ENCODE results near the gene LRIG1. TPM values are rescaled to one million over a fixed set of nuclear protein-coding genes. Genes with fewer than 3 reads are reported as not detected.

The LRIG1 gene
- total and polyA plus RNA-seq, 7 experiments from 2014 or later = 14.5 to 46.3 (median 34.4) TPM

DNA sequence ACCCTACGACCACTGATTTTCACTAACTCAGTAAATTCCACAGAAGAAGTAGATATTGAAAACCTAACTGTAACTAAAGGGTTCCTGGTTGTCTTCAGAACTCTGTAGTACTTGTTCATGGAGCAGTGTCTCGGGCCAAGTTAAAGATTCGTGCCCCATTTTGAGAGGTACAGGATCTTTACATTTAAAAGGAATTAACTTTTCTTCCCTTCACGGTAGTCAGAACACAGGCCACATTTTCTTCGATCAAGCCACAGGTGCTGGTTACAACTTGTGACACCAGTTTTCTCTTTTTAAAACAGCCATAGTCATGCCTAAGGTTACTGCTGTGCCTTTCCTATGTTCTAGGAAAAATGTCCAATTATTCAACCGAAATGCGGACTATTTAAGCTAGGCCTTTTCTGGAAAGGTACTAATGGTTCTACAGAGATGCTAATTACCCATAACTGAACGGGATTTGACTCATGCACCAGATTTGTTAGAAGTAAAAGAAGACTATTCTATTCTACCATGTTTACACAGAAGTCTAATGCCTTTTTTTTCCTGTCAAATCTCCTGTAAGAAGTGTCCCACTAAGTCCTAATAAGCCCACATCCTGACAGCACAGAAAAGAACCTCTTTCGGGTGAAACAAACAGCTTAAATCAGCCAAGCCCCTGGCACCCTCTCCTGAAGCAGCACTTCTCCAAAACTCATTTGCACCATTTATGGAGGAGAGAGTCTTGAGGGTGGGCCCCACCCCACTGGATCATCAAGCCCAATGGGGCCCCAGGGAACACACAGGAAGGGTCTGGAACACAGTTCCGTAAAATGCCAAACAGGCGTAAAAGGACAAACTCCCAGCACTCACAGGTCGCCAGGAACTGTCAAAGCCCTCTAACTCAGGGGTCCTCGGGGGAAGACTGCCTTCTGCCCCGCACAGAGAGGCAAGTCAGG, 1.9 kb downstream of the LRIG1 start:
- ChIA-PET CTCF (interaction anchor here (0.6 to 0.7 kb wide), 4 partner anchors 44 to 143 kb away, joined by 3 to 6 read pairs (median 3); no protein-coding TSS in a partner anchor), POLR2A (interaction anchor here (0.7 to 1.4 kb wide), 4 partner anchors 9 to 35 kb away, joined by 3 to 6 read pairs (median 4); no protein-coding TSS in a partner anchor)
- DNase-seq = peak in 1 of 9 donors; percentile 28
- no peaks in the 10 kb centered on the region for H3K9me3 ChIP-seq (ENCODE audit: control insufficient read depth in 2 of 3, low read length in 3 of 3)
- Mint-ChIP-seq H3K36me3 (peaks cover 0 to 10% (median 0%) of the 10 kb centered on the region in 5 donors), H3K4me3 (peak overlapping the region; percentile 88 to 98 (median 94)), H3K9me3 (peaks cover 0 to 1% (median 0%) of the 10 kb centered on the region in 11 donors), H3K27me3 (peaks cover 0 to 23% (median 5%) of the 10 kb centered on the region in 5 donors), H3K4me1 (peaks cover 55 to 88% (median 82%) of the 10 kb centered on the region in 7 donors), H3K27ac (peak overlapping the region; percentile 9 to 87 (median 71))
- peaks cover 57 to 59% of the 10 kb centered on the region in 2 donors for H3K4me1 ChIP-seq (ENCODE audit: control insufficient read depth in 2 of 2, insufficient read depth in 2 of 2, low read length in 2 of 2)
- no peak for ATAC-seq
- peak overlapping the region; percentile 51 for H3K4me3 ChIP-seq (ENCODE audit: low read length)
- no peaks in the 10 kb centered on the region for H3K27me3 ChIP-seq (ENCODE audit: control insufficient read depth in 2 of 2, insufficient read depth in 2 of 2, low read length in 2 of 2)
- no peaks in the 10 kb centered on the region for H3K36me3 ChIP-seq (ENCODE audit: control insufficient read depth in 2 of 3, insufficient read depth in 3 of 3, low read length in 3 of 3)
- H3K27ac ChIP-seq (ENCODE audit: low read depth, low read length) = no peak overlapping the region
- intact Hi-C loops (cut with micrococcal nuclease) = loop anchor here (10.0 kb wide), 1 partner anchor 1156 kb away; the partner anchor contains the start of gene SUCLG2 (in 2 of the 2)

DNA sequence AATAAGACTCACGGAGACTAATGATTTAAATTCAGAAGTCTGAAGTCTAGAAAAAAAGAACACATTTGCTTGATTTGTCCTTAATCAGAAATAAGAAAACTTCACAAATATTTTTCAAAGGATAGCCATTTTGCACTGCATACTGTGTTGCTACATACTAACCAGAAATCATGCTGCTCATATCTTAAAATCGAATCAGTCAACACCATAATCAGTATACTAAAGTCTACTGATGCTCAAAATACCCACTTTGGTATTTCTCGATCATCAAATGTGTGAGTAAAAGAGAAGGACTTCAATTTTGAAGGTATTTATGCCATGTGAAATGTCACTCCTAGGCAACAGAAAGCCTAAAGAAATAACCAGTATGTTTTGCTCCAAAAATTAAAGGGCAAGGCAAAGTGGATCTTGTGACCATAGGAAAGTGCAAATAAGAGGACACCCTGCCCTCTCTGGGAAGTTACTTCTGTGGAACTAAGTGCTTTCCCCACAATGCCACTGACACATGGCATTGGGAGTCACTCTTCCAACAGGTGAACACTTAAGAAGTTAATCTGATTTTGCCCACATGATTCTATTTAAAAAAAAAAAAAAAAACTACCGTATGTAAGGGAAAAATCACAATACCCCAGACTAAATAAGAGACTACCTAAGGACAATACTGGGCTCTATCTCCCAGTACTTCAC, 2.7 kb downstream of the LRIG1 start:
- Histone ChIP-seq H3K9me3 (ENCODE audit: control insufficient read depth in 2 of 3, low read length in 3 of 3) (no peaks in the 10 kb centered on the region), H3K36me3 (ENCODE audit: control insufficient read depth in 2 of 3, insufficient read depth in 3 of 3, low read length in 3 of 3) (no peaks in the 10 kb centered on the region), H3K27ac (ENCODE audit: low read depth, low read length) (no peak overlapping the region), H3K27me3 (ENCODE audit: control insufficient read depth in 2 of 2, insufficient read depth in 2 of 2, low read length in 2 of 2) (no peaks in the 10 kb centered on the region), H3K4me3 (ENCODE audit: low read length) (peak overlapping the region; percentile 51), H3K4me1 (ENCODE audit: control insufficient read depth in 2 of 2, insufficient read depth in 2 of 2, low read length in 2 of 2) (peaks cover 60 to 62% of the 10 kb centered on the region in 2 donors)
- intact Hi-C loops (cut with micrococcal nuclease) = loop anchor here (1.0 to 10.0 kb wide), 2 partner anchors 17 to 1157 kb away; partner anchors contain the start of gene SUCLG2 (in 2 of the 2)
- peaks cover 0 to 1% (median 0%) of the 10 kb centered on the region in 11 donors for H3K9me3 Mint-ChIP-seq
- DNase-seq = no peak
- H3K27ac Mint-ChIP-seq = peak overlapping the region in 7 of 9 donors; percentile 8 to 85 (median 71)
- H3K4me1 Mint-ChIP-seq = peaks cover 64 to 91% (median 87%) of the 10 kb centered on the region in 7 donors
- peak overlapping the region; percentile 35 to 98 (median 92) for H3K4me3 Mint-ChIP-seq
- H3K36me3 Mint-ChIP-seq = peaks cover 0 to 14% (median 0%) of the 10 kb centered on the region in 5 donors
- CTCF ChIA-PET = interaction anchor here (0.6 kb wide), 2 partner anchors 43 to 142 kb away, joined by 3 read pairs; no protein-coding TSS in a partner anchor
- POLR2A ChIA-PET = interaction anchor here (0.7 to 1.4 kb wide), 3 partner anchors 8 to 16 kb away, joined by 5 to 6 read pairs (median 5); no protein-coding TSS in a partner anchor
- no peak for ATAC-seq
- H3K27me3 Mint-ChIP-seq = peaks cover 0 to 21% (median 5%) of the 10 kb centered on the region in 5 donors

DNA sequence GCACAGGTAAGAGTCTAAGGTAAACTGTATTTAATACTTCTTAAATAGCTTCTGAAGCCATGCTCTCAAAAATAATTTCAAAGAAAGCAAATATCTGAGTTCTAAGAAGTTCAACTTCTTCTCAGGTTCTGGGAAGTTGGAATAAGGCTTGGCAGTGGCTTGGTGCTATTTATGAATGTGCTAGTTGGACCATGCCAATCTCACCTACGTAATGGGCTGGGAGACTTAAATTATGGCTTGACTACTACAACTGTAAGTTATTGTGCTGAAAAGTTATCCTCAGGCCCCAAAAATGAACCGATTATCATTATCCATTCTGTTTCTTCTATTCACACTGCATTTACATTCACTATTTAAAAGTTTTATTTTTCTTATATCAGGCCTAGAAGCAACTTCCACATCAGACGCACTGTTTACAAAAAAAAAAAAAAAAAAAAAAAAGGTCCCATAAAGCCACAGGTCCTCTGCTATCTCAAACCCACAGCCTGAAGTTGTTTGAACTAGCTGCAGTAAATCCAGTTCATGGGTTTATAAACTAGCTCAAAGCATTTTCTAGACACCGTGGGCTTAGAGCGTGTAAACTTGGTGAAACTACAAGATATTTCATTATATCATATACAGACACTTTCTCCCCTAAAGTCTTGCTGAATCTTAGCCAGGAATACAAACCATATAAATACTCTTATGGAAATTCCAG, 3.4 kb downstream of the LRIG1 start:
- intact Hi-C loops (cut with micrococcal nuclease) = loop anchor here (1.0 to 10.0 kb wide), 2 partner anchors 16 to 1157 kb away; partner anchors contain the start of gene SUCLG2 (in 2 of the 2)
- no peaks in the 10 kb centered on the region for H3K36me3 ChIP-seq (ENCODE audit: control insufficient read depth in 2 of 3, insufficient read depth in 3 of 3, low read length in 3 of 3)
- Mint-ChIP-seq H3K27me3 (peaks cover 0 to 21% (median 5%) of the 10 kb centered on the region in 5 donors), H3K27ac (peak overlapping the region in 8 of 9 donors; percentile 34 to 87 (median 70)), H3K4me3 (peak overlapping the region; percentile 11 to 98 (median 80)), H3K4me1 (peaks cover 60 to 91% (median 87%) of the 10 kb centered on the region in 7 donors), H3K36me3 (peaks cover 0 to 14% (median 0%) of the 10 kb centered on the region in 5 donors), H3K9me3 (peaks cover 0 to 1% (median 0%) of the 10 kb centered on the region in 11 donors)
- H3K27ac ChIP-seq (ENCODE audit: low read depth, low read length) = no peak overlapping the region
- no peaks in the 10 kb centered on the region for H3K27me3 ChIP-seq (ENCODE audit: control insufficient read depth in 2 of 2, insufficient read depth in 2 of 2, low read length in 2 of 2)
- H3K9me3 ChIP-seq (ENCODE audit: control insufficient read depth in 2 of 3, low read length in 3 of 3) = no peaks in the 10 kb centered on the region
- peak in 2 of 9 donors; percentile 29 to 35 for DNase-seq
- POLR2A ChIA-PET = interaction anchor here (0.7 to 1.3 kb wide), 2 partner anchors 11 to 15 kb away, joined by 3 to 5 read pairs; no protein-coding TSS in a partner anchor
- ATAC-seq = no peak
- CTCF ChIA-PET = interaction anchor here (0.5 to 0.7 kb wide), 4 partner anchors 9 to 1122 kb away, joined by 3 to 5 read pairs (median 4); no protein-coding TSS in a partner anchor
- peaks cover 63 to 68% of the 10 kb centered on the region in 2 donors for H3K4me1 ChIP-seq (ENCODE audit: control insufficient read depth in 2 of 2, insufficient read depth in 2 of 2, low read length in 2 of 2)
- peak overlapping the region; percentile 1 for H3K4me3 ChIP-seq (ENCODE audit: low read length)

DNA sequence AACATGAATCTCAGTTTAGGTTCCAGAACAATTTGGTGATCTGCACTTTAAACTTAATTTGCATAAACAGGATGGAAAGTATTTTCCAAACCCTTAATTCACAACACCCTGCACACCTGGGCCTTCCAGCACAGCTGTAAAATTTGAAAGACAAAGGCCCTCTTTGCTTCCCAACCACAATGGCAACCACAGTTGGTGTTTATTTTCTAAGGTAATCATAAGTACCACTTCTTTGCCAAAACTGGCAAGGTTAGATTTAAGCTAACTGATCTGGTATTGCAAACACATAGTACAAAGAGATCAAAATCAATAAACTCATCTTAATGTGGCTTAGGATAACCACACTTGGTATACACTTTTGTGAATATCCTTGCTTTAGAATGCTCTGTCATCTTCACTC, 4.1 kb downstream of the LRIG1 start:
- H3K9me3 Mint-ChIP-seq = peaks cover 0 to 1% (median 0%) of the 10 kb centered on the region in 11 donors
- peaks cover 68 to 70% of the 10 kb centered on the region in 2 donors for H3K4me1 ChIP-seq (ENCODE audit: control insufficient read depth in 2 of 2, insufficient read depth in 2 of 2, low read length in 2 of 2)
- peaks cover 0 to 21% (median 5%) of the 10 kb centered on the region in 5 donors for H3K27me3 Mint-ChIP-seq
- ATAC-seq (no peak), DNase-seq (peak in 3 of 9 donors; percentile 27 to 37 (median 28))
- ChIA-PET CTCF (interaction anchor here (0.7 kb wide), 2 partner anchors 10 to 1122 kb away, joined by 3 to 4 read pairs; no protein-coding TSS in a partner anchor), POLR2A (interaction anchor here (0.6 to 1.3 kb wide), 2 partner anchors 14 to 89 kb away, joined by 3 to 5 read pairs; no protein-coding TSS in a partner anchor)
- no peaks in the 10 kb centered on the region for H3K9me3 ChIP-seq (ENCODE audit: control insufficient read depth in 2 of 3, low read length in 3 of 3)
- H3K4me1 Mint-ChIP-seq = peaks cover 67 to 91% (median 90%) of the 10 kb centered on the region in 7 donors
- no peak overlapping the region for H3K4me3 ChIP-seq (ENCODE audit: low read length)
- peak overlapping the region in 9 of 10 donors; percentile 24 to 98 (median 72) for H3K4me3 Mint-ChIP-seq
- no peak overlapping the region for H3K27ac ChIP-seq (ENCODE audit: low read depth, low read length)
- H3K27me3 ChIP-seq (ENCODE audit: control insufficient read depth in 2 of 2, insufficient read depth in 2 of 2, low read length in 2 of 2) = no peaks in the 10 kb centered on the region
- H3K27ac Mint-ChIP-seq = peak overlapping the region in 7 of 9 donors; percentile 44 to 87 (median 71)
- intact Hi-C loops (cut with micrococcal nuclease) = loop anchor here (1.0 to 10.0 kb wide), 2 partner anchors 15 to 1158 kb away; partner anchors contain the start of gene SUCLG2 (in 2 of the 2)
- no peaks in the 10 kb centered on the region for H3K36me3 ChIP-seq (ENCODE audit: control insufficient read depth in 2 of 3, insufficient read depth in 3 of 3, low read length in 3 of 3)
- H3K36me3 Mint-ChIP-seq = peaks cover 0 to 16% (median 0%) of the 10 kb centered on the region in 5 donors

- Histone ChIP-seq H3K4me1 (ENCODE audit: control insufficient read depth in 2 of 2, insufficient read depth in 2 of 2, low read length in 2 of 2) (peaks cover 67 to 69% of the 10 kb centered on the region in 2 donors), H3K4me3 (ENCODE audit: low read length) (no peak overlapping the region), H3K36me3 (ENCODE audit: control insufficient read depth in 2 of 3, insufficient read depth in 3 of 3, low read length in 3 of 3) (no peaks in the 10 kb centered on the region), H3K27ac (ENCODE audit: low read depth, low read length) (no peak overlapping the region), H3K9me3 (ENCODE audit: control insufficient read depth in 2 of 3, low read length in 3 of 3) (no peaks in the 10 kb centered on the region), H3K27me3 (ENCODE audit: control insufficient read depth in 2 of 2, insufficient read depth in 2 of 2, low read length in 2 of 2) (no peaks in the 10 kb centered on the region)
- H3K4me3 Mint-ChIP-seq = peak overlapping the region; percentile 22 to 98 (median 54)
- peak overlapping the region in 8 of 9 donors; percentile 22 to 87 (median 68) for H3K27ac Mint-ChIP-seq
- peaks cover 0 to 16% (median 0%) of the 10 kb centered on the region in 5 donors for H3K36me3 Mint-ChIP-seq
- DNase-seq (no peak), ATAC-seq (no peak)
- H3K9me3 Mint-ChIP-seq = peaks cover 0 to 1% (median 0%) of the 10 kb centered on the region in 11 donors
- intact Hi-C loops (cut with micrococcal nuclease) = loop anchor here (10.0 kb wide), 1 partner anchor 1158 kb away; the partner anchor contains the start of gene SUCLG2 (in 2 of the 2)
- H3K27me3 Mint-ChIP-seq = peaks cover 0 to 21% (median 3%) of the 10 kb centered on the region in 5 donors
- CTCF ChIA-PET = no interaction called here
- peaks cover 67 to 89% (median 87%) of the 10 kb centered on the region in 7 donors for H3K4me1 Mint-ChIP-seq
- POLR2A ChIA-PET = interaction anchor here (0.6 kb wide), 1 partner anchor 88 kb away, joined by 3 read pairs; no protein-coding TSS in a partner anchor
Measured at GRCh38 chr3:66496301-66496700, 4.5 kb downstream of the LRIG1 start.
